ENCODE results near the gene ZFP36L1.
A peak's percentile ranks its signal among the peaks of the same experiment; 100 is the strongest.

ZFP36L1 gene

DNA sequence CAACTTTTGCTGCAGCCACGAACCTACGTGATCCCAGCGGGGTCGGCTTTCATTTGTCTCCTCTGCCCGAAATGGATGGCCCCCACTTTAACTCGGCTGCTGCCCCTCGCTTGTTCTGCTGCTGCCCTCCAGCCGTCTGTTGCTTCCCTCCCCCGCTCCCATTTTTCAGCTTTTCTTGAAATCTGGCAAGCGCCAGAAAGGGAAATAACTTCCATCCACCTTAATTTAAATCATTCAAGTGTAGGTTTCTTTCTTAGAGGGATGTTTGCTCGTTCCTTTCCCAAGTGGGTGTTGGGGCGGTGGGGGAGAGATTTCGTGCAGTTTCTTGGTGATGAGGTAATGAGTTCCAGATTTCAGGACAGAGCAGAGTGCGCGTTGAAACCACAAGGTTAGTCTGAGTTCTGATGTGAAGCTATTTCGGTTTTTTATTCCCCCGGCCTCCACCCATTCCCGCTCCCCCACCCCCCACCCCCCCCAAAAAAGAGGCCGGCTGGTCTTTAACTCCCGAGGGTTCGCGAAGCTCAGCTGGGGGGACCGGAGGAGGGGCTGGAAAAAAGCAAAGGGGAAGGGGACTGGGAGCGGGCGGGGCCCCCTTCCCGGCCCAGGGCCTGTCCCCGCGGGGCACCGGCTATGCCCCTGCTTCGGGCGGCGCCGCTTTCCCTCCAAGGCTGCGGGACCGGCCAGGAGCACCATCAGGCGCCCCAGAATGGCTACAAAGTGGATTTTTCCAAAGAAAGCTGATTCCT lies 2.2 kb upstream of the ZFP36L1 start:
- DNase-seq = no peak

DNA sequence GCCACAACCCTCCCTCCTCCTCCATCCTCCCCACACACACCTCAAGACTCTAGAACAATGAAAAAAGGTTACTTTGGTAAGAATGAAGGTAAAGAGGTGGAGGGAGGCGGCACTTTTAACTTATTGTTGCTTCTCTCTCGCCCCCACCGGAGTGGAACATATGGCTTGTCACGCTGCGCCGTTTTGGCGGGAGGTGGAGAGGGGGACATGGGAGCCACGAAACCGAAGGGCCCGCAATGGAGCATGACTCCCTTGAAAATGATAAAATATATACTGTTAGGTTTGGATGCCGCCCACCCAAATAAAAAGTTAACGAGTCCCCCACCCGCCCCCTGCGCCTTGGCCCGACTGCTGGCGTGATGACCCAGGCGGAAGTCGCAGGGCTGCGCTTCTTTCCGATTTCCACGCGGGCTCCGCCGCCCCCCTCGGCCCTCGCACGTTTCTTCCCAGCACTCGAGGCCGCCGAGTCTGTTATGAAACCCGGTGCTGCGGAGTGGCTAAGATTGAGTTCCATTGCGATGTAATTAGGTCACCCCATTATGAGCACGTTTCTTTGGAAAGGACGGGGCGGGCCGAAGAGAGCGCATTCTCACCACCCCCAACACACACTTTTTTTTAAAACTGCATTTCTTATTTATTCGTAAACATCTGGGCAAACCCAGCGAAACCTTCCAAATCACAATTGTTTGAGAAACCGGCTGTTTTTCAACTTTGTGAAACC lies 1.4 kb upstream of the ZFP36L1 start:
- peak; percentile 86 for DNase-seq

DNA sequence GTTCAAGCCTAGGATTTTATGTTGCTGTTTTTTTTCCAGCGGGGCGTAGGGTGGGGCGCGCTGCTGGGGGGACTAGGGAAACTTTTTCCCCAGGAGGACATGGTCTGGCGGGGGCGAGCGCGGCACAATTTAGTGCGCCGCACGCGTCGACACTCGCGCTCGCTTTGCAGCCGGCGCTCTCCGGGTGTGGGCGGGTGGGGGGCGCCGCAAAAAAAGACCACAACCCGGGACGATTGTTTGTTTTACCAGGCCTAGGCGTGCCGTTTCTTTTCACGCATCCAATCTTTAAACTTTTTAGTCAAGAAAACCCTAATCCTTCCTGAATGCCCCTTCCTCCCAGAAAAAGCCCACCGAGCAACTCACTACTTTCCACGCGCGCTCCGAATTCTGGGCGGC lies 865 bp upstream of the ZFP36L1 start:
- no peak for DNase-seq

DNA sequence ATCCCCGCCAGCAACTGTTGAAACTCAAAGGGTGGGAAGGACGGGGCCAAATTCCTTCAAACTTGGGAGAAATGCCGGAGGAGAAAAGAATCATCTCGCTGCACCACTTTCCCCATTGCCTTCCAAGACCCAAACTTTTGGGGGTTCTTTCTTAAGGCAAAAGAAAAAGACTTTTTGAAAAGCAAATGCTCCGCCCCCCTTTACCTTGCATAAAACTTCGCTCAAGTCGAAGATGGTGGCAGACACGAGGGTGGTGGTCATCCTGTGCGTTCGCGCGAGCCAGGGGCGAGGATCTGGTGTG lies 239 bp downstream of the ZFP36L1 start:
- DNase-seq = no peak

DNA sequence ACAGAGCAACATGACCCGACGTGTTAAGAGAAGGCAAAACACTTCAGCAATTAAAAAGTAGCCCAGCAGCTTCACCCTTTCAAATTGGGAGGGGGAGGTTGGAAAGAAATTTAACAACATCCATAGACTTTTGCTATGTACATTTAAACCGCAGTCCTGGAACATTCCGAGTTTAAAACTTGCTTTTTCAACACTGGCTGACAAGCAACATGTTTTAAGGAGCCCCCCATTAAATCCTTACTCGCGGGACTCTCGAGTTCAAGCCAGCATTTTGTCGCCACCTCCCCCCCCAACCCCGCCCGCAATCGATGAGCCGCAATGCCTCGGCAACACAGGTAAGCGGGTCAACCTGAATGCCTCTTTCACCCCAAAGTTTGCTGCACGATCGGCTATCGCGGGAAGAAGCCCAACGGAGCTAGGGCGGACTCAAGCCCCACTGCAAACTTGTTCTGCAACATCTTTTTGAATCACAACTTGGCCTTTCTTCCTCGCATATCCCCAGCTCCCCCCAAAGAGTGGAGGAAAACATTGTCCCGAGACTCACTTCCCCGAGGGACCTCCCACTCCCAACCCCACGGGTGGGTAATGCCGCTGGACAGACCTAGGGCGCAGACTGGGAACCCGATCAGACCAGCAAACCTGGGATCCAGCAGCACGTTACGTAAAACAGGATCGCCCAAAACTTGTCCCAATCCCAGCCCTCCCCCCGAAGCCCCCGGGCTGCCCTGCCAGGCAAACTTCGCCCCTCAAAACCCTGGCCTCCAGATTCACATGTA lies 777 bp downstream of the ZFP36L1 start:
- peak; percentile 53 for DNase-seq

DNA sequence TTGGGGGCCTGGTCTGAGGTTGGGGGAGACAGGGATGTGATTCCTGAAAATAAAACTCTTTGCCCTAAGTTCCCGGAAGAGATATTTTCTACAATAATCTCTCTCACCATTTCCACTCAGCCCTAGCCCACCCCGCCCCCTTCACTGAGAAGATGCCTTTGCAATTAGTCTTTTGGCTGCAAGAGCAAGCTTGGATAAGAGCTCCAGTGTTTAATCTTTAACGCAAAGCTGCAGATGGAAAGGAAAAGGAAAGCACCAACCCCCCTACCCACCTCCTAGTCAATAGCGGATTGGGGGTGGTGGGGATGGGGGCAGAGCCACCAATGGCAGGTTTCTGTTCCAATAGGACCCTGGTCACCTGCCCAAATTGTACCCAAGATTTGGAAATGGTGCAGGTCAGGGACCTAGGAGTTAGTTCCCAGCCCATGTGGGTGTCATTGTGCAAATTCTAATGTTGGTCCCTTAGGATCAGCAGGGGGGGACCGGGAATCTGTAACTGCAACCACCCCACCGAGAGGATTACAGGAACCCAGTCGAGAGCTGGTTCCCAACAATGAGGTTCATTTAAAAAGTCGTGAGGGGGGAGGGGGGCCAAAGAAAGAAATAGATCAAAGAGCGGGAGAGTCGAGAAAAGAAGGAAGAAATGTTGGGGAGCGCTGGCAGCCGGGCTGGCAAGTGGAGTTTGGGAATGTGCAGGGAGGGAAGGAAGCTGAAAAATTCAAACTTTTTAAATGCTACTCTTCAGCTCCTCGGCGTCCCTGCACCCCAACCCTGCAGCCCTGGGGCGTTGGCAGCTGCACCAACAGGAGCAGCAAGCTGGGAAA lies 1.6 kb downstream of the ZFP36L1 start:
- peak; percentile 40 for DNase-seq

DNA sequence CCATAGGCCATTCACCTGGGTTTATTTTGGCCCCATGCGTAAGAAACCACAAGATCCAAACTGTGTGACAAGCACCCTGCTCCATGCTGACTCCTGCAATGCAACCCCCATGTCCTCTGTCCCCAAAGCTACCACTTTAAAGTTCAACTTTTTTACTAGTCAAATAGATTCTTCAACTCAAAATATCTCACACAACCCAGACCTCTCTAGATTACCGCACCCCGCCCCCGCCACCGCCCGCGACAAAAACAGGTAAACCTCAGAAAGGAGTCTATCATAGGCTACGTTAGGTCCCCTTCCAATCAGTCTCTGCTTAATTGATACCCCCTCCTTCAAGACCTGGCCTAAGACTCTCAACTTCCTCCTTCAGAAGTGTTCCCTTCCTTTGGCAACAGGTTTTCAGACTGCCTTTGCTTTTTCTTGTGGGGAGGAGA lies 2.2 kb downstream of the ZFP36L1 start:
- DNase-seq = peak; percentile 64

DNA sequence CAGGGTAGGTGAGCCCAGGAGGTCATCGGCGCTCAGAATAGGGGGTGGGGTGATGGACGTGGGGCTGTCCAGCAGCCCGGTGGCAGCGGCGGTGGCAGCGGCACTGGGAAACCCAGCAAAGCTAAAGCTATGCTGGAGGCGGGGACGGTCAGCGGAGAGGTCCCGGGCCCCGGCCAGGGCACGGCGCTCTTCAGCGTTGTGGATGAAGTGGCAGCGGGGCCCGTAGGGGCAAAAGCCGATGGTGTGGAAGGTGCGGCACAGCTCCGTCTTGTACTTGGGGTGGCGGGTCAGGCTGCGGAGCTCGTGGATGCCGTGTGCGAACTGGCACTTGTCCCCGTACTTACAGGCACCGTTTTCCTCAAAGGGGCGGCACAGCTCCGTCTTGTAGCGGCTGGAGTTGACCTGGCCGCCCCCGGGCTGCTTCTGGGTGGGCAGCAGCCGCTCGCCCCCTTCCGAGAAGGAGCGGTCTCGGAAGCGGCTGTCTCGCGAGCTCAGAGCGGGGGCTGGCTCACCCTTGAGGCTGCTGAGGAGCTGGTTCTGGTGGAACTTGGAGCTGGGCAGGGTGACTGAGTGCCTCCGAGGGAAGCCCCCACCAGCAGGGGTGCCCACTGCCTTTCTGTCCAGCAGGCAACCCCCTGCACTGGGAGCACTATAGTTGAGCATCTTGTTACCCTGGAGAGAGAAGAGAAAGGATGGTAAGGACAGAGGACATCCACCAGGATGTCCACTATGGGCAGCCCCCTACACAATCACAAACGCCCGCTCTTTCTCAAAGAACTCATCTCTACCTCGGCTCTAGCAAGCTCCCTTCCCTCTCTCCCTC lies 2.8 kb downstream of the ZFP36L1 start:
- DNase-seq = peak; percentile 58

DNA sequence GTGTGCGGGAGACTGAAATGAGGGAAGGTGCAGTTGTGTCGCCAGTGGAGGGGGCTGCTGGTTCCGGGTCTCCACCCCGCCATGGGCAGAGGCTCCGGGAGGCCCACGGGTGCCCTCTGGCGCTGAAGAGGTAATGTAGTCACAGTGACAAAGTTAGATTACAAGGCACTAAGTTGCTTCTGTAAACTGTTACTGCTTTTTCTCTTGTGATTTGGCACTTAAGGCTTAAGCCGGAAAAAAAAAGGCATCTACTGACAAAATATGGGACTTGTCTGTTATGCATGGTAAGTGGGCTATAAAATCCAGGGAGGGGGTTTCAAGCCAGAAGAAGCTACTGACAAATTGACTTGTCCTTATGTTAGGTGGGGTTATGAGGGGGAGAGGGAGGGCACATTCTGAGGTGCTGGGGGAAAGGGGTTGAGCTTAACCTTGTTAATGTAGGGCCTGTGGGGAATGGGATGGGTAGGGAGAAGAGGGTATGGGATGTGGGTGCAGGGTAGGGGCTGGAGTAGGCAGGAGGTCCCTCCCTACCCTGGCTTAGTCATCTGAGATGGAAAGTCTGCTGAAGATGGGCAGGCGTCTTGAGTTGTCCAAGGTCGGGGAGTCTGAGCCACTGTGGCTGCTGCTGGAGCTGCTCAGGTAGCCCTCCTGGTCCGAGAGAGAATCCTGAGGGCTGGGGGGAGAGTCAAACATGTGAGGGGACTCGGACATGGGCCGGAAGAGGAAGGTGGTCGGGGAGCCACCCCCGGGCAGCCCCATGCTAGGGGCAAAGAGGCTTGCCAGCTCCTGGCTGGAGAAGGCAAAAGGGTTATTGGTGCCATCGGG lies 3.7 kb downstream of the ZFP36L1 start:
- peak; percentile 87 for DNase-seq

DNA sequence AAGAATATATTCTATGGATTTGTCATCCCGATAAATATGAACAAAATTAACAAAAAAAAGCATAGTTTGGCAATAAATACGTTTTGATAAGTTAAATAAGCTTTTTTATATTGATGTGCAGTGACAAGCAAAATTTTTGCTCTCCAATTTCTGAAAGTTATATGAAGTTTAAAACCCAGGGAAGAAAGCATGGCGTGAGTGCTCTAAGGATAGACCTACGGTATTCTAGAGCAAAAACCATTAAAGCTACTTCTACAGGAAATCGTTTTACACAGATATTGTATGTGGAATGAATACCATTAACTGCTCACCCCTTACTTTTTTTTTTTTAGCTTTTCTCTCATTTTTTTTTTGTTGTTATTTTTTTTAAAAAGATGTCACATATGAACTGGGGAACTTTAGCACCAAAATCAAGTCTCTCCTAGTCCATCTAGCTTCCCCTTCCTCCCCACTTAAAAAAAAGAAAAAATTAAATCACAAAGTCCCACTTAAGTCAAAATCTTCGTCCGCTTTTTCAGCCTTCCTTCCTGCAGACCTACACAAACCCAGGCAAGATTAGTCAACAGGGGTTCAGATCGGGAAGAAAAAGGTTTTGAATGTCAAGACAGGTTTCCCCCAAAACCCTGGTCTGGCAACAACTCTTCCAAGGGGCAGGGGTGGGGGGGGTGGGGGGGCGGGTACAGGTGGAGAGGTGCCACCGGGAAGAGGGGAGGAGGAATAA lies 4.4 kb downstream of the ZFP36L1 start:
- no peak for DNase-seq

DNA sequence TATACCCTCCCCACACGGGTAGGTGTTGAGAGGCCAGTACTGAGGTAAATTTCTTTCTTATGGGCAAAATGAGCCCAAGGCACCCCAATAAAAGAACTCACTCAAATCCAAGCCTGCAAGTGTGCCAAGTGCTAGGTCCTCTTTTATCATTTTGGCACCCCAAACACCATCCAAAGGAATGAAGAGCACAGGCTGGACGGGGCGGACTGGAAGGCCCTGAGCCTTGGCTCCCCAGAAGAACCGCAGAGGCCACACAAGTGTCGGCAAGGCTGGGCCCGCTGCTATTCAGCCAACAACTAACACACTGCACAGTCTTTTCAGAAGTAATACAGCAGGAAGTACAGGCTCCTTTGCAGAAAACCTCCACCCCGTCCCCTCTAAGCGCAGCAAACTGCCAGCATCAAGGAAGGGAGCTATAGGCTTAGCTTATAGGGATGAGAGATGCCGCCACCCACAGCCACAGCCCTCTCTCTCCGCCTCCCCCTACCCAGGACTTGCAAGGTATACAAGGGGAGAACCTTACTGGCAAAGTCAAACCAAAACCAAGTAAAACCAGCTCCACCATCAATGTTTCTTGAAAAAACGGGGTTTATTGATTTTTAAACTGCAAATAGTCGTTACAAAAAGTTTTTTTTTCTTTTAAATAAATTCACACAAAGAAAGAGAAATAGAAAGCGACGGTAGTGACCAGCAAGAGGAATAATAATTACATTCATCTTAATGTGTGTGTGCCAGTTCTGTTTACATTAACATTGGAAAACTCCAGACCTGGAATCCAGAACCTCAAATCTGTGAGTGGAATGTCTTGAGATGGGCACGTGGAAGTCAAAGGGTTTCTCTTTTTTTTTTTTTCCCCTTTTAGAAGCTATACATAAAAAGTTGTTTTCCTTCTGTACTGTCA lies 5.5 kb downstream of the ZFP36L1 start:
- DNase-seq = peak; percentile 59

DNA sequence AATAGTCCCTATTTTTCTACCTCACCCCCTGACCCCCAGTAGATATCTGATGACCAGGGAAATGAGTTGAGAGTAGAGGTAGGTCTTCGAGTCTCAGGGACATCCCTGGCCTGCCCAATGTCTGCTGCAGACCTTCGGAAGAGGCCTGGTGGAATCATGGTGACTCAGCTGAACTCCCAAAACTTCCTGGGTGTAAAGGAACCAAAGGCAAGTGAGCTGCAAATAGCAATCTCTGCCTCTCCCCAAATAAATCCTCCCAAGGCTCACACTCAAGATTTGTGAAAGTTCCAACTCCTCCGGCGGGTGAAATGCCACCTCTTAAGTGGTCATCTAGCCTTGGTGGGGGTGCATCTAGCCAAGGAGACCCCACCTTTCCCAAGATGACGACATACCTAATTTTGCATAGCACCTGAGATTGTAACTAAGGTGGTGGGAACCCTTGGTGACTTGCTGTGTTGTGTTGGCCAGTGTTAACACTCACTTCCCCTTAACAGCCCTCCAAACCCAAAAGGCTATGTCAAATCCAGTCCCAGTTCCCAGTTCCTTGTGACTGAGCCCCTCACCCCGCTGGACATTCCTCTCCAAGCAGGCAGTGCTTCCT lies 6.3 kb downstream of the ZFP36L1 start:
- peak; percentile 42 for DNase-seq

DNA sequence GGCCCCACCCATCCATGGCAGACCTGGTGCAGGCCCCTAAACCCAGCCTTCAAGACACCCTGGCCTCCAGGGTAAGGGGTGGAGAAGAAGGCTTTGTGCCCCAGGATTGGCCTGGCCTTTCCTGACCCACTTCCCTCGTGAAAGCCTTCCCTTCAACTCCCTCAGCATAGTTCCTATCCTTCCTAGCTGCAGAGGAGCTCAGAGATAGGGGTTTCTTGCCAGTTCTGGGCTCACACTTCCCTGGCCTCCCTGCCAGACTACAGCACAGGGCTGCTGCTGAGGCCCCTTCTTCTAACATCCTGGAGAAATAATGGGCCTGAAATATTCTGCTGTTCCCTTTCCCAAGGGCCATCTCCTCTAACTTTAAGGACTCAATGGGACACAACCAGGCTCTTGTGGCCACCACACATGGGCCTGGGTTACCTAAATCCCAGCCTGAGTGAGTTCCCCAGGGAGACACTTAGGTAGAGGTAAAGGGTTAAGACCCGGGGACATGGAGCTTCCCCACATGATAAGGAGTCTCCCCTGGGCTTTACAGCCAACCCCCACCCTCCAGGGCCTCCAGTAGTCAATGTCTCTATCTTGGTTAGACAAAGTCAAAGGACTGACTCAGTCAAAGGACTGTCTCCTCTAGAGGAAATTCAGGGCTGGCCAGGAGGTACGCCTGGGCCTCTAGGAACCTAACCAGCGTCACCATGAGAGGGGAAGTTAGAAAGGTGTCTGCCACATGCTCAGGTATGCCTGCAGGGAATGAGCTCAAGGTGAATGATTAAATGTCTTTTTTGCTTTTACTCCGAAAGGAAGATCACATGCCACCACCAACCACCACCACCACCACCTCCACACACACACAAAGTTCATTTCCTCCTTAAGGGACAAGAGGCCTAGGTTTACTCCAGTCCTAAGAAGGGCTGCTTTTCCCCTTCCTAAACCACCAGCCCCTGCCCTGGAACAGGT lies 7.1 kb downstream of the ZFP36L1 start:
- DNase-seq = peak; percentile 66

DNA sequence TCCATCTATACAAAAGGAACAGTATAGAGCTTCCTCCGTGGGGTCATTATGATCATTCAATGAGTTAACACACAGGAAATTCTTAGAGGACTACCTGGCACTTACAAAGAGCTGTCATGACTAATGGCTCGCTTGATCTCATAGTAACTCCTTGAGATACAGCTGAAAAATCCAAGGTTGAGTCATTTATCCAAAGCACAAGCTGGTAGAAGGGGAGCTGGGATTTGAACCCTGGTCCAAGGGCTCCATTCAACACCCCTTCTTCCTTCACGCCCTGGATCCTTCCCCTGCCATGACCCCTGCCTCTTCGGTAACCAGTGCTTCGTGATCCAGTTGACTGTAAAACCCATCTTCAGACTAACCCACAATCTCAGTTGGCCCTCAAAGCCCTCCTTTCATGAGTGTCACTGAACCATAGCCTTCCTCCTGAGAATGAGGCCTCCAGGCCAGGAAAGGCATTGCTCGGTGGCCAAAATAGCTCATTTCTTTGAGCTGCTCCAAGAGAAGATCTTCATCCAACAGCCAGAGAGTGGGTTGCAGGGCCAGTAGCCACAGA lies 7.8 kb downstream of the ZFP36L1 start:
- DNase-seq = no peak

DNA sequence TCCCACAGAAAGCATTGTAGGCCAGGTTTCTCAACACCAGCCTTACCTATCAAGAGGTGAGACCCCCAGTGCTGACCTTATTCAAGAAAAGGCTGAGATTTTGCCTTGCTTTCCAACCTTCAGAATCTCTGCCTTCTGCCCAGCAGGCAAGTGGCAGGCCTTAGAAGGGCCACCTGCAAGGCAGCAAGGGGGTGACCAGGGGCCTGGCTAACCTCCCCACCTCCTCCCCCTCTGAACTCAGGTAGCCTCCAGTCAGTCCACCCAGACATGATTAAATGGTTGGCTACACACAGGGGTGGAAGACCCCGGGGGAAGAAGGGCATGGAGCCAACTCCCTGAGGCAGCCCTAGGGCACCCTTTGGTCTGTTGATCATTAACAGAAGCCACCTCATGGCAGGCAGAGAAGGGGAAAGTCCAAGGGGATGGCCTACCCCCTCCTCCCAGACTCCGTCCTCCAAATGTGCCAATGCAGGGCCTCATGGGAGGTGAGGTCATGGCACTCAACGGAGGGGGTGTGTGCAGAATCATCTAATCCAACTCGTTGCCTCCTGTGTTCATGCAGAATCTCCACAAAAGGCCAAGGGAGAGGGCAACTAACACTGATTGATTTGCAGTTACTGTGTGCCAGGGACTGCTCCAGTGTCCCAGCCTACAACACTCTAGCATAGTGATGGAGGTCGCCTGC lies 8.5 kb downstream of the ZFP36L1 start:
- DNase-seq = no peak

DNA sequence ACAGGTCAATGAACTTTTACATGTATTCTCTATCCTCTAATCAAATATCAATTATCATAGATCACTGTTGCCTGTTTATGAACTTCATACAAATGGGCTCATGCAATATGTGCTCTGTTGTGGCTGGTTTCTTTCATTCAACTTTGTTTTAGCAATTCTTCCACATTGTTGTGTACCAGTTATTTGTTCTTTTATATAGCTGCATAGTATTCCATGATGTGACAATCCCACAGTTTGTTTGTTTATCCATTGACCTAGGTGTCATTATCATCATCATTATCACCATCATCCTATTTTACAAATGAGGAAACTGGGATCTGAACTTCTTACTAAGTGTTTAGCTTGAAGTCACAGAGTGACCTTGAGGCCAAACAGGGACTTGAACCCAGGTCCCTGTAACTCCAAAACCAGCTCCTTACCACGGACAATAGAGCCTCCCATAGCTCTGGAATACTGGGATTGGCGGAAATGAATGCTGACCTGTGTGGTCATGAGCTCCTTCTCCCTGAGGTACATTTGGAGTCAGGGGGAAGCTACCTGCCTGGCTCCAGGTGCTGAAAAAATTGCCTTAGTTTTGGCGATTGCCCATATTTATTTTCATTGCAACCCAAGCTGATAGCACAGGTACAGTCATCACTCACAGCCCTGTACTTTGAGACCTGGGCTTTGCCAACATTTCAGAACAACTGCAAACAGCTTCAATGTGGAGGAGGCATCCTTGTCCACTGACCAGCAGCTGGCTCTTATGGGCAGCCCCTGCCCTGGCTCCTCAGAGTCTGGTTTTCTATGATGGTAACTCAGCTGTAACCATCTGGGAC lies 9.2 kb downstream of the ZFP36L1 start:
- no peak for DNase-seq

Measured in activated T-cell treated with anti-CD3 and anti-CD28 coated beads, Interleukin-2, amount 50 U/mL, for 1 hour (primary cell).